Measurements from ENCODE around the gene PRICKLE2.

PRICKLE2 gene

DNA sequence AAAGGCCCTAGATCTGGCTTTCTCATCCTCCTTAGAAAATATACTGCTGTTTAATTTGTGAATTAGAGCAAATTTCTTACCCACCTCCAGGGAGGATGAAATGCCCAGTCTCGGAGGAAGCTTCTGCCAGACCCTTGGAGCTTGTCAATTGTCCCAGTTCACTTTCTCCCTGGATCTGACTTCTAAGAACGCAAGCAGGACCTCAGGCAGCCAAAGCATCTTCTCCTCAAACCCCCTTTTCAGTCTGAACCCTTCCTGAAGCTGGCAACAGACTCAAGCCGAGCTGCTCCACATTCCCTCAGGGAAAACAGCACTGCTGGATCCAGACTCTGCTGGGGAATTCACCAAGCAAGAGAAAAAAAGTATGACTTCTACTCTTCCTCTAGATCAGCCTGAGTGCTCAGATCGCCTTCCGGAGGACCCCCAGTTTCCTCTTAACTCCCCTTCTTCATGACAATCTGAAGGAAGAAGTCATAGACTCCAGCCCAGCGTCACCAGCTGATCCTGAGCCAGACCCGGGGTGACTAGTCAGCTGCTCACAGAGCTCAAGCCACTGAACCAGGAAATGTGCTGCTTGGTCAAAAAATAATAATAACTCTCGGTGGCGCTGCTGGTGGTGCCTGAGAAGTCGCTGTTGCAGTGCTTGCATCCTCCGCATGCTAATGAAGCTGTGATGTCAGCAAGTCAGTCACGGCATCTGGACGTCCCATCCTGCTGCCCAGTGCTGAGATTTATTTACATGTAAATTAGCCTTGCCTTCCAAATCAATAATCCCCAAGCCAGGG, at the start of gene PRICKLE2:
PRICKLE2 (minus strand) TSS at position 641 of the 785 bp plus-strand sequence. CDS start 26,539 bp downstream, outside the sequence.
- DNase-seq = peak; percentile 88

- no peak for DNase-seq
Measured at GRCh38 chr3:64272842-64273241, 47.6 kb upstream of the PRICKLE2 start.

DNA sequence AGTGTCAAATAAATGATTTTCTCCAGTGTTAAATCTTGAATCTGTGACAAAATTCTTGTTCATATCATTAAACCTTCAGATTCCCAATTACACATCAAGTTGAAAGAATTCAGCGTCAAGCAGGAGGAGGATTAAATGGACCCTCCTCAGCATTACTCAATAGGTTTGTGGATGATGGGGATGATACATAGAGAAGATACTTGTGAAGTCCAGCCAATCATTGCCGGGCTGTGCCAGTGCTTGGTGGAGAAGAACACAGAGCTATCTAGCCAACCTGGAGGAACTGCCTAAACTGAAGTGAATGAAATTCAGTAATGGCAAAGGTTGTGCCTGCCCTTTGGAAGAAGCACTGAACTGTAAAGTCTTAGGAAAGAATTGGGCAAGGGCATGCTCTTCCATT, 47.0 kb upstream of the PRICKLE2 start:
- no peak for DNase-seq

DNA sequence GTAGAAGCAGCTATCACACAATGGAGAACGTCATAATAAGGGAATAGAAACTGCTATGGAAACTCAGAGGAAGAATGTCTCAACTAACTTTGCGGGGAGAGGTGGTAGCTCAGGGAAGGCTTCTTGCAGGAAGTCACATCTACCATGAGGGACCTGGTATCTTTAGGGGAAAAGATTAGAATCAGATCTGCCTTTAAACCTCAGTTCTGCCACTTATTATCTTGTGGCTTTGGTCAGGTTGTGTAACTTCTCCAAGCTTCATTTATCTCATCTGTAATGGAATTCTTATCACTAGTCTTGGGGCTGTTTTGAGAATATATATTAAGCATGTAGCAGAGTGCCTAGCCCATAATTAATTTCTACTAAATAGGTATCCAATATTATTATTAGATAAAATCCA, 46.4 kb upstream of the PRICKLE2 start:
- DNase-seq = no peak

DNA sequence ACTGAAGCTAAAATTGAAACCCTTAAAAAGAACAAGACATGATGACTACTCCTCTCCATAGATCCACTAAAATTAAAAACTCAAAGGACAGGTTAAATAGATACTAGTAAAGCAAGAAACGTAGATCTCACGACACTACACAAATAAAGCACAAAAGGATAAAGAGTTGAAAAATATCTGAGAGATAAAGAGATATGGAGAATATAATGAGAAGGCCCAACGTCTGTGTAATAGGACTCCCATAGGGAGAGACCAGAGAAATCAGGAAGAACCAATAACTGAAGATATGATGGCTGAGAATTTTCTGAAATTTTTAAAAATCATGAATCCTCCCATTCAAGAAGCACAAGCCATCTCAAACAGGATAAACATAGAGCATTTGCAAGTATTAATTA, 45.6 kb upstream of the PRICKLE2 start:
- DNase-seq = no peak

DNA sequence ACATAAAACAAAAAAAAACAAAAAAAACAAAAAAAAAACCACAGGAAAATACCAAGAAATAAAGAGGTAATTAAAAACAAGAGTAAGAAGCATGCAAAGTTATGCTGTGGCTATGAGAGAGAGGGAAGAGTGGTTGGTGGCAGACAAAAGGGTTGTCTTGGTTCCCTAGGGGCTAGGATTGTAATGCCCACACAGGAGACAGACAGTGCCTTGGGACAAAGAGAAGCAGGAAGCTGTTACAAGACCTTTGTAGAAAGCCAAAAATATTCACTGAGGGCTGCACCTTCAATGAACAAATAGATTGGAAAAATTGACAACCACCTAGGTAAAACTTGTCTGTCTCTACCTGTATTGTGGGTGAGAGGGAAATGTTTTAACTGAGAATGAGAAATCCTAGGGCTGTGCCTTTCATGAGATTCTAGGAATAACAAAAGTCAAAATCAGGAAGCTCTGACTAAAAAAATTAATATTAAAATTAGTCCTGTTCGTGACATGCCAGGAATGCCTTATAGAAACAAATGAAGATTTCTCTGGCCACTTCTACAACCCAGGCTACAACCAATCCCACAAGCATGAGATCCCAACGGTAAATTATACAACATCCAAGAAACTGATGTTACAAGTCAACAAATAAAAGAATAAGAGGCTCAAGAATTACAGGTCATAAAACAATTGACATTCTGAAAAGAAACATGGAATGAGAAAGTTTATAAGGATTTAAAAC, 45.0 kb upstream of the PRICKLE2 start:
- no peak for DNase-seq

DNA sequence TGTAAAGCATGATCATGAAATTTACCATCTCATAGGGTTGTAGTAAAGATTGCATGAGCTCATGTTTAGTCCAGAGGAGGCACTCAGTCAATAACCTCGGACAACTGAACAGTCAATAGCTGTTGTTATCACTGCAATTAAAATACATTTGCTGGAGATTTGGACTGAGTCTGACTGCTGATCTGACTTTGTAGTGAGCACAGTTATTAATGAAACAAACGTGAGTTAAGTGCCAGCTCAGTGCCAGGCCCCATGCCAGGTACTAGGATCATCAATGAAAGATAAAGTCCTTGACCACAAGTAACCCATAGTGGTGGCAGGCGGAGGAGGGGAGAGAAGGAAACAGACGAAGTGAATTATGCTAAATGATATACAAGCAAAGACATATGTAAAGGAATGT, 43.7 kb upstream of the PRICKLE2 start:
- DNase-seq = no peak

GRCh38 chr3:64267721-64268604, 42.7 kb upstream of the PRICKLE2 start:
- peak; percentile 75 for DNase-seq

DNA sequence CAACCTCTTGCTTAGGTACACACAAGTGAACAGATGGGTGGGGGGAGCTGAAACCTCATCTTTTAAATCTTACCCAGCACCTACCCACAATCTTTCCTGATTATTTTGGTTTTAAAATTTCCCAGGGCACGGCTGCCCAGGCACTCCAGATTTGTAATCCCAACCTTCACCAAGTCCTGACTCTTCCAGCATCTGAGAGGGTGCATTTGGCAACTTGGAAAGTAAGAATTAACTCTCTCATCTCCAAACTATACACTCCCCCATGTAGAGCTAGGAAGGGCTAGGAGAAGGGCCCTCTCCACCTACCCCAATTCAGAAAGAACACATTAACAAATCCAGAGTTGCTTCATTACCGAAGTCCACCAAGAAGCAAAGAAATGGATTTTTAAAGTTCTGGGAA, 41.7 kb upstream of the PRICKLE2 start:
- no peak for DNase-seq

DNA sequence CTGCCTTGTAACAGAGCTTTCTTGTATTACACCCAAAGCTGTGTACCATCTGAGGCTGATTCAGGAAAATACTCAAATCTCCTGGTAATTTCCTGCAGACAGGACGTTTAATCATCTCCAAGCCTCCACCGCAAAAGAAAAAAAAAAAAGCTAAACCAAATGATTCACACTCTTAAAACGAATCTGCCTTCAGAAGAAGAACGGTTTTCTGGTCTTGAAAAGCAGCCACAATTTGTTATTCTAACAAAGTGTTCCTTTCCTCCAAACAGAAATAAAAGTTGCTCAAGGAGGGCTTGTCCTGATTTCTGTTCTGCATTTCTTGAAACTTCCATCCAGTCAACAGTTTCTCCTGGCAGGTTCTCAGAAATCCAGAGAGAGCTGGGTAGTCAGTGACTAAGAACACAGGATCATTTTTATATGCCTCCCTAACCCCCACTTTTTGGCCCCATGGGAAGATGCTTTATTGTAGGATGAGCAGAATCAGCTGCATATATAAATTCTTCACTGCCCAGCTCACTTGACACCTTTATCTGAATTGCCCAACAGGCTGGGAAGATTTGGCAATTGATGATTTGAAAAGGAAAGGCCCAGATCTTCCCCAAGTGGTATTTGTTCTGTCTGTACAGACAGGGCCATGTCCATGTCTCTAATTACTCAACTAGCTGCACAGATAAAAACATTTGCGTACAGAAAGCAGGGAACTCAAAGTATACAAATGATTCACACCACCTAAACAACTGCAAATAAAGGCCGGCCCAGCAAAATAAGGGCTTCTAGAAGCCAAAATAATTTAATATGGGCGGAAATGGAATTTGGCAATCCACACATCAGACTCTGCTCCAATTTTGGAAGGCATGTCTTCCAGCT, 41.0 kb upstream of the PRICKLE2 start:
- no peak for DNase-seq

DNA sequence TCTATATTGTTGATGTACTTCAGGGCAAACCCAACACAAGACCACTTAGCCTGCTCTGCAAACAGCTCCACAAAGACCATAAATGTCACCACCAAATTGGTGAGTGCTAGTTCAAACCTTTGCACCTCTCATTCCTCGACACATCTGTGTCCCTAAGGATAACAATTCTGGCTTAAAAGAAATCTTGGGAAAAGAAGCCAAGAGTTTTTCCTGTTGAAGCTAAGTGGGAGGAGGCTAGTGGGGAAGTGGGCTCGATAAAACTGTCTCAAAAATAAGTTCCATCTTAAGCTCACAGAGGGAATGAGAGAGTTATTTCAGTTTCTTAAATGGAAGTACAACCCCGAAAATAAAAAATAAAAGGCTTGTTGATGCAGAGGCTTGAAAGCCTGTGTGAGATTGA, 40.4 kb upstream of the PRICKLE2 start:
- DNase-seq = no peak

DNA sequence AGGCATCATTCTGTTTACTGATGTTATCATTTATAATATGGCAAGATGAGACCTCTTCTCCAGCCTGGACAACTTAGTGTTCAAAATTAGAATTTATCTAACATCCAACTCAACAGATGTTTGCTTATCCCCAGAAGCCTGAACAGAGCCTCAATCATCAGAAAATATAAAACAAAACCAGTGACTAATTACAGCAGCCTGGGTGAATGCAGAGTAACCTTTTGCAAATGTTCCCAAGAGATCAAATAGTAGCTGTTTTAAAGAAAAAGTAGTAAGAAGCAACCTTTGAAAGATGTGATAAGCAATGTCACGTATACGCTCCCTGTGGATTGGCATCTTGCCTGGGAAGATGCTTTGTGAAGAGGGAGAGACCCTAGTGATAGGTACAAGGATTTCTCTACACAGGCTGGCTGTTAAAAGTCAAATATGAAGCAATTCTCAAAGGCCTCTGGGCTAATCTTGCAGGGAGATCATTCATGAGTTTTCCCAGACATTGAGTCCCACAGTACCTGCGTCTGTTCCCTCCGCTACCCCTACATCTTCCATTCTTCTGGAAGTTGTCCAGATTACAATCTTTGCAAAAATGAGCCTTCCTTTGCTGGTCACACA, 39.3 kb upstream of the PRICKLE2 start:
- DNase-seq = no peak

DNA sequence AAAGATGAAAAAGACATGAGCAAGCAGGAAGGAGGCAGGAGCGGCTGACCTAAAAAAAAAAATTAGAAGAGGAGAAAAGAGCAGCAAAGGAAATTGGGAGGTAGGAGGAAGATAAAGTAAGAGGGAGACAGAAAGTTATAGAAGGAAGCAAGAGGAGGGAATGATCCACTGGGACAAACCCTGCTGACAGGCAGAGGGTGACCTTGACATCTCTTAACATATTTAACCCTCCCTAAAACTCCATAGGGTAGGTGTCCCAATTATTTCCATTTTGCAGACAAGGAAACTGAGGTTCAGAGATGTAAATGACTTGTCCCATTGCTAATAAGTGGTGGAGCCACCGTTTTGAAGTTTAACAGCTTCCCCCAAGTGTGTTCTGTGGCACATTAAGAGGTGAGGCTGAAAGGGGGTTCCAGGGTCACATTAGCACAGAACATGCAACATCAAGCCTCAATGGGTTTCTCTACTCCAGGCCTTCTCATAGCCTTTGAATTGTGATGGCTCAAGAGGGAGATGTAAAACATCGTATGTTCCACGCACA, 37.4 kb upstream of the PRICKLE2 start:
- DNase-seq = no peak

DNA sequence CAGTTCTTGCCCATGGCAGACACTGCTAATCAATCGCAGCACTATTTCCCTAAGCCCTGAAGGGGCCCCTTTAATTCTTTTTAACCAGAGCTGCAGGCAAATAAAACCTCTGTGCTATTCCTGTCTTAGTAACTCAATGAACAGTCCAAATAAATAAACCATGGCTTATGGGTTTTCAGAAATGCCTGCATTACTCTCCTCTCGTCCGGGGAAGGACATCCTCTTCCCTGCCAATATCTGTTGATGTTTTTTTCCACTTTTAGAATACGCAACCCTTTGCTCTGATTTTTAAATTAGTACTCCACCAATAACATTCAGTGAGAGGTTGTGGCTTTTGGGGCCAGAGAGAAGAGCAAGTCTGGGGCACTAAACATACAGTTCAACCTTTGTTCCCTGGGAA, 35.2 kb upstream of the PRICKLE2 start:
- DNase-seq = no peak

DNA sequence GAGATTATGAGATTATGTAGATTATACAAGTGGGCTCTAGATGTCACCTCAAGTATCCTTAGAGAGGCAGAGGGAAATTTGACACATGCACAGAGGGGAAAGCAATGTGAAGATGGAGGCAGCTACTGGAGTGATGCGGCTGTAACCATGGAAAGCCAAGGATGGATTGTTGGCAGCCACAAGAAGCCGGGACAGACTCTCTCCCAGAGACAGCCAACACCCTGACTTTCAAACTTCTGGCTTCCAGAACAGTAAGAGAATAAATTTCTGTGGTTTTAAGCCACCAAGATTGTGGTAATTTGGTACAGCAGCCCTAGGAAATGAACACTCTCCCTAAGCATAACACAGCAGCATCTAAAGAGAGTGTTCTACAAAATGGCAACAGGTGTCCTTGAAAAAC, 34.4 kb upstream of the PRICKLE2 start:
- no peak for DNase-seq

GRCh38 chr3:64257100-64257755, 32.0 kb upstream of the PRICKLE2 start:
- no peak for DNase-seq

DNA sequence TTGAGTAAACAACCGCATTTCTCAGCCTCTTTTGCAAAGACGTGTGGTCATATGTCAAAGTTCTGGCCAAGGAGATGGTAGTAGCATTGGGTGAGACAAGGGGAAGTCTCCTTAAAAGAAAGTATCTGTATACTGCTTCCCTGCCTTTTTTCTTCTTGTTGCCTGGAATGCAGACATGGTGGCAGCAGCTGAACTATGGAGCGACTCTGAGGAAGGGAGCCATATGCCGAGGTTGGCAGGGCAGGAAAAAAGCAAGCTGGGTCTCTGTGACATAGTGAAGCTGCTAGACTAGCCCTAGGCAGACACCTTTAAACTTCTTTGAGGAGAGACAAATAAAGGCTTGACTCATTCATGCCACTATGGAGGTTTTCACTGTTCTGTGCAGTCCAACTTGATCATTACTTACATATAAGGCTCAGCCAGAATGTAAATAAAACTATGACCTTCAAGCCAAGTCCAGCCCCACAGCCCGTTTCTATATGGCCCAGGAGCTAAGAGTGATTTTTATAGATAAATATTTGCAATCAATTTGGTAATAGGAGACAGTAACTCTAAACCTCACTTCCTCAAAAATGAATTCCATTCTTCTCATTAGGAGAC, 30.6 kb upstream of the PRICKLE2 start:
- DNase-seq = no peak

GRCh38 chr3:64254443-64254842, 29.2 kb upstream of the PRICKLE2 start:
- DNase-seq = no peak

- DNase-seq = no peak
Measured at GRCh38 chr3:64253689-64254088, 28.4 kb upstream of the PRICKLE2 start.

- DNase-seq = no peak
Measured at GRCh38 chr3:64251019-64251418, 25.8 kb upstream of the PRICKLE2 start.
